ENCODE results near the gene DBX1.
"Not testable (repeated sequence)": the region's sequence is repeated elsewhere in the genome, so short reads cannot be mapped to it uniquely, and the experiment has no call there.

Gene DBX1

GRCh38 chr11:20161230-20161918 is 1.1 kb upstream of the DBX1 start:
- no peak for DNase-seq

GRCh38 chr11:20159466-20160381 is 551 bp downstream of the DBX1 start:
- peak; percentile 25 for DNase-seq

DNA sequence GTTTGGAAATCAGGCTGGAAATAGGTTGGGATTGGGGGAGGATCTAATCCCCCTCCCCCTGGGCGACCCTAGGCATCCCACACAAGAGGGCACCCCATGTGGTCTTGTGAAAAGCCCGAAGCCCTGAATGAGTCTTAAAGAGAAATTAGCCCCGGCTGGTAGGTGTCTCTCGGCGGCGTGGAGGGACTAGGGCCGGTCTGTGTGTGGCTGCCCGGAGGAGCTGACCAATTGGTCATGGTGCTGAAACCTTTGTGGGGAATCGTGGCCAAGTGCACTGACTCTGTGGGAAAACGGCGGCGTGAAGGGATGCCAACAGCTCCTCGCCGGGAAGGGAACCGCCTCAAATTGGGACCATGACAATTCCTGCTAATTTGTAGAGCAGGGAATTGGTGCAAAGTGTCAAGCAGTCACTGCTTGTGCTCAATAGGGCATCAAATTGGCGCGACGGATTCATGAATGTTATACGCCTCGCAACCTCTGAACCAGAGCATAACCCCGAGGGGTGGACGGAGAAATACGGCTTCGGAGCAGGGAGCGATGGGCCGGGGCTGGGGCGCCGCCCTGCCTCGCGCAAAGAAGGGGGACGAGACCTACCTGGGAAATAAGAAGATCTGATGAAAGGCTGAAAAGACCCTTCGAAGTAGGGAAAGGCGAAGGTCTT is 1.5 kb downstream of the DBX1 start:
- no peak for DNase-seq

GRCh38 chr11:20157728-20158127 is 2.5 kb downstream of the DBX1 start:
- DNase-seq, result no peak

- no peak for DNase-seq
Measured at GRCh38 chr11:20156876-20157613, 3.2 kb downstream of the DBX1 start.

- DNase-seq, result peak; percentile 86
Measured at GRCh38 chr11:20156280-20156875, 3.9 kb downstream of the DBX1 start.

DNA sequence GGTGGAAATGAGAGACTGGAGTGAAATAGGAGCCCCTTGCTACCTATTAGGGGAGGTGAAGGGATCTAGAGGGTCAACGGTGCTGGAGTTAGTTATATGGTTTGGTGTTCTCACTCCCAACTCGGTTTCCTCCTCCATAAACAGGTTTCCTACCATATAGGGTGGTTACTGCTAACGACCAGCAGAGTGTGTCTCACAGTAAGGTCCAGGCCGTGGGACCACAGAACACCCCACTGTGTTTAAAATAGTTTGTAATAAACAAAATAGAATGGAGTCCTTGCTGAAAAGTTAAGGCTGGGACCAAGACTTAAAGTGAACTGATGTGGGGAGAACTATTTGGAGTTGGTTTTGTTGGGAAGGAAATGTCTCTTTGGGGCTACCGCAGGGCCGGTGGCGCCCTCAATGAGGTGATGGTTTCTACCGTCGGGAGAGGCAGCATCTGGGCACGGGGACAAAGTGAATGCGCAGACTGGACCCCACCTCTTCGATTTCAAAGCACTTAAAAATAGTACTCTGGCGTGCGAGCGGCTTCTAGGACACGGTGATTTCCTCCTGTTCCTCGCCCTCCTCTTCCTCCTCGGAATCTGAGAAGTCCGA is 4.5 kb downstream of the DBX1 start:
- no peak for DNase-seq

GRCh38 chr11:20154381-20154780 is 5.9 kb downstream of the DBX1 start:
- DNase-seq, result no peak

- DNase-seq, result no peak
Measured at GRCh38 chr11:20138707-20139106, 21.6 kb downstream of the DBX1 start.

GRCh38 chr11:20137637-20138036 is 22.6 kb downstream of the DBX1 start:
- no peak for DNase-seq

DNA sequence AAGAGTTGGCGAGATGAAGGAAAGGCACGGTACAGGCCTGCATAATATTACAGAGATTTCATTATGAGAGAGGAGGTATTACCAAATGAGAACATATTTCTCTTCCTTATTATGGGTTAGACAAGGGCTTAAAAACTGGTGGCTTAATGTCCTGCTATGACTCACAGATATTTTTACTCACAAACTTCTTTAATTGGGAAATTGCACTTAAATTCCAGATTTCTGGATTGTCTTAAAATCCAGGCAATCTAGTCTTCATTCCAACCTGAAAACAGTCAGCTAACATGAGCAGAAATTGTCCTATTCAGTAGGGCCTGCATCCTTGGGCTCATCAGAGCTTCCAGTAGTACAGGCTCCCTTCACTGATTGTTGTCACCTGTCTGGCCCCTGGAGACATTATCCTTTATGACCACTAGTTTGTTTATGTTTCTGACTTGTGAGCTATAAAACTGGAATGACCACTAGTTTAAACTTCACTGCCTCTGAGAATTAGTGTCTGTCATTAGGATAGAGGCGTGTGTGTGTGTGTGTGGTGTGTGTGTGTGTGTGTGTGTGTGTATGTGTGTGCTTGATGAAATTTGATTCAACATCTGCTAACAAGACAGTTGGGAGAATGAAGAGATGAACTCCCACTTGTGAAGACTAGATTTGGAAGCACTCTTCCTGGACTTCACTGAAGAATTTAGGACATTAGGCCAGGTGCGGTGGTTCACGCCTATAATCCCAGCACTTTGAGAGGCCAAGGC is 25.1 kb downstream of the DBX1 start:
- no peak for DNase-seq

- DNase-seq, result no peak
Measured at GRCh38 chr11:20132667-20133039, 27.6 kb downstream of the DBX1 start.

DNA sequence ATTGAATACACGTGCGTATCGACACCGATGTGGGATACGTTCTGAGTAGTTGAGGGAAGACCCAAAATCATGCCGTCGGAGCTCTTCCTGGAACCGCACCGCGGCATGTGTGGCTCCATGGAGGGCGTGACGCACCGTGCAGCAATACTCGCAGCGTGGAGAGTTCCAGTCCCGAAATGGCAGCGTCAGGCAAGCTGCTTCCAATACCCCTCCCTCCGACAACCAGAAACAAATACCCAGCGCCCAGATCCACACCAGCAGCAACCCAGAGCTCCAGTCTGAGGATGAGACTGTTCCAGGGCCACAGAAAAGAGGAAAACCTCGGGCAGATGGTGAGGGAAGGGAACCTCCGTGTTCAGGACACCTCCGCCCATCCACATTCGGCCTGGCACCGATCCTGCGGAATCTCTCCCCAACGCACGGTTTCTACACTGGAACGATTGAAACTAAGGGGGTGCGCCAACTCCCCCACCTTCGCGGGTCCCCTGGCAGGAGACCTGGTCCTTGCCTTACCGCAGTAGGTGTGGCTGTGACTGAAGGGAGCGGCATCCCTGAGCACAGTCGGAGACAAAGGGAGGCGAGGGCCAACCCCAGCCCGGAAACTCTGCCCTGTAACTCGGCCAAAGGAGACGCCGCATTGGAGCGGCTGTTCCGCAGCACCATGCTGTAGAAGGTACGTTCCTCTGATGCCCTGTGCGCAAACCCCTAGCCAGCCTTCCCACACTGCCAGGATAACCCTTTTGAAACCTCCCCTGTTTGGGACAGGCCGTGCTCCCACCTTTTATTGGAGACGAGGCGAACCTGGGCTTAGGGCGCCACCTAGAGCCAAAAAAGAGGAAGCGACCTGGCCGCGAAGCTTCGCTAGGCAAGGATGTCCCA is 28.2 kb downstream of the DBX1 start:
- DNase-seq, result no peak

DNA sequence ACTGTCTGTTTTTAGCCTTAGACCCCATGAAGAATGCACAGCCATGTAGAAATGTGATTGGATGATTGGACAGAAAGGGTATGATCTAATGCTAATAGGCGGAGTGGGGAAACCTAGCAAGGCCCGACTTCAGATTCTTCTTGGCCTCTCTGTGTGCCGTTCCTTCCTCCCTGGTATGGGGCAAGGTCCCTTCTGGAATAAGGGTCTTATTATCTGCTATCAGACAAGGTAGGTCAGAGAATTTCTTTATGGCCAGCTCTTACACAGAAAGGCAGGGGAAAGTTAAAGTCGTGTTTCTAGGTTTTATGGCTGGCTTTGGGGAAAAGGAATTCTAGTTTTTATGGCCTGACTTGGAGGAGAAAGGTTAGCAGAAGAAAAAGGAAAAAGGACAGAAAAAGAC is 30.6 kb downstream of the DBX1 start:
- no peak for DNase-seq

DNA sequence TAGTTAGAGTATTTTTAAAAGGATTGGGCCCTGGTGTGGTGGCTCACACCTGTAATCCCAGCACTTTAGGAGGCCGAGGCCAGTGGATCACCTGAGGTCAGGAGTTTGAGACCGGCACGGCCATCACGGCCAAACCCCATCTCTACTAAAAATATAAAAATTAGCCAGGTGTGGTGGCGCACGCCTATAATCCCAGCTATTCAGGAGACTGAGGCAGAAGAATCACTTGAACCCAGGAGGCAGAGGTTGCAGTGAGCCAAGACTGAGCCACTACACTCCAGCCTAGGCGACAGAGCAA is 31.8 kb downstream of the DBX1 start:
- DNase-seq, result not testable (repeated sequence)

- DNase-seq, result peak; percentile 70
Measured at GRCh38 chr11:20127671-20128527, 32.4 kb downstream of the DBX1 start.

- DNase-seq, result no peak
Measured at GRCh38 chr11:20126724-20127123, 33.6 kb downstream of the DBX1 start.

DNA sequence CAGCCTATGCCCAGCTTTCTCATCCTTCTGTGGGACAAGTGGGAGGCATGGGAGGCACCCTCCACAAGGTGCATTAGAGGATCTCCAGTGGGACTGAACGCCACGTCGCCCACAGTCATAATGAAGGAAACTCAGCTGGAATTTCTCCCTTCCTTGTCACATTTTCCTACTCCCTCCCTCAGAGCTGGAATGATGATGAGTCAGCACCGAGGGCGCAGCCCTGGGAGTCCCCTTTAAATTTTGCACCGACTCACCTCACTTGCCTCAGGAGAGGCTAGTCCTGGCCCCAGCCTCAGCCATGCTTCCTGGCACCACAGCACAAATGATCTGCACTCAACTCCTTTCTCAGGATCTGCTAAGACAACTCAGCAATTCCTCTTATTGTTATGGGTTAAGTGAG is 34.3 kb downstream of the DBX1 start:
- DNase-seq, result no peak

GRCh38 chr11:20122131-20122530 is 38.1 kb downstream of the DBX1 start:
- DNase-seq, result no peak
